HG03565 (cell line): ENCODE measurements around the gene DNLZ.

ENCODE experiments used
- ATAC-seq: cut with Tn5 transposase; IDR thresholded peaks from one replicate; pipeline ENCODE4 v1.9.1; 2021; ENCODE audit warnings: mild to moderate bottlenecking, moderate library complexity; ENCODE audit not compliant: unreplicated experiment

DNLZ gene

DNA sequence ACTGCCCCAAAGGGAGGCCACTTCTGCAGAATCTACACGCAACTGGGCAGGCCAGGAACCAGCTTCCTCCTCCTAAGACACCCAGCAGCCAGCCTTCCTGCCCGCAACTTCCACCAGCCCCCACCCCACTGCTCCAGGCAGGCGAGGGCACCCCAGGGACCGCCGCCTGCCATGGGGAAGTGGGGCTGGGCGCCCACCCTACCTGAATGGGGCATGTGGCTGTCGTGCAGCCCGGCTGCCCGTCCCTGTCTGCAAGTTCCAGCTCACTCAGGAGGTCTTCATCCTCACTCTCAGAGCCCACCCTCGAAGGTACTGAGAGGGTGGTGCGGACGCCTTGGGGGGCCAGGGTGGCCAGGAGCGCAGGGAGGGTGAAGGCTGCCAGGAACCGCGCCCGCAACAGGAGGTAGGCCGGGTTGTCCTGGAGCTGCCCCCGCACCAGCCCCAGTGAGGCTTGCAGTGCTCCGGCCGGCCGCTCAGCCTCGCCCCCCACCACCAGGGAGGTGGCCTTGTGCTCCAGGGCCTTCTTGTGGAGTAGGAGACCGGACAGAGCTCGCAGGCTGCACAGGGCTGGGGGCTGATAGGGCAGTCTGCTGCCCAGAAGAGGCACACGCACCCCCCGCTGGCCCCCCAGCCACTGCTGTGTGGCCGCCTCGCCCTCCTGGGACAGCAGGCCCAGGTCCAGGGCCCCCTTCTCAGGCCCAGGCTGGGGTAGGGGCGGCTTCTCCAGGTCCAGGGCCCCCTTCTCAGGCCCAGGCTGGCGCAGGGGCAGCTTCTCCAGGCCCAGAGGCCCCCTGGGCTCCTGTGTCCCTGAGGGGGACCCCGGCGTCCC lies 14.0 kb upstream of the DNLZ start:
- no peak for ATAC-seq

DNA sequence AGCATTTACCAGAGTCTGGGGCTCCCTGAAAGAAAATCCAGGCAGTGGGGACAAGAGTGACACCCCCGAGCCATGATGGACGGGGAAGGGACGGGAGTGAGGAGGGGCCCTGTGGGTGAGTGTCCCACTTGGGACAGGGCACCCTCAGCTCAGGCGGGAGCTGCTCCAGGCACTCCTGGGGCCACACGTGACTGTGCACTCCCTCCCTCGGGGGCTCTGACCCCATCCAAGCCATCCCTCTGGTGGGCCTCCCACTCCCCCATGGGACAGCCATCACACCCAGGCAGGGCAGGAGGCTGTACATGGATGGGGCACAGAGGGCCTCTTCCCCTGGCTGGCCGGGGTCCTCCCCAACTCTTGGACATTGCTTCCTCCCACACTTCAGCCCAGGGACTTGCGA lies 12.9 kb upstream of the DNLZ start:
- no peak for ATAC-seq

DNA sequence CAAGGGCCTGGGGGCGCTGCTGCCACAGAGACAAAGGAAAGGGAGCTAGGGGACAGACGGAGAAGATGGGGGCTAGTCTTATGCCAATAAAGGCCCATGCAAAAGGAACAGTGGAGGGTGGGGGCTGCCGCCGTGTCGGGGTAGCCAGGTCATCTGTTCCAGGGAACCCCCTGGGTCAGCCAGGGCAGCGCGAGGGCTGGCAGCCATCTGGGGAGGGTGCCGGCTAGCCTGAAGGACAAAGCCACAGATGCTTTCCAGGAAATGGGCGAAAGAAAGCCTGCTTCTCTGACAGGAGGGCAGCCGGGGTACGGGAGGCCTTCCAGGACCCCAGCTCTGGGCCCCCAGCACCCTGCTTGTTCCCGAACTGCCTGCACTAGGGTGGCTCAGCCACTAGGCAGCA lies 11.6 kb upstream of the DNLZ start:
- ATAC-seq: no peak

DNA sequence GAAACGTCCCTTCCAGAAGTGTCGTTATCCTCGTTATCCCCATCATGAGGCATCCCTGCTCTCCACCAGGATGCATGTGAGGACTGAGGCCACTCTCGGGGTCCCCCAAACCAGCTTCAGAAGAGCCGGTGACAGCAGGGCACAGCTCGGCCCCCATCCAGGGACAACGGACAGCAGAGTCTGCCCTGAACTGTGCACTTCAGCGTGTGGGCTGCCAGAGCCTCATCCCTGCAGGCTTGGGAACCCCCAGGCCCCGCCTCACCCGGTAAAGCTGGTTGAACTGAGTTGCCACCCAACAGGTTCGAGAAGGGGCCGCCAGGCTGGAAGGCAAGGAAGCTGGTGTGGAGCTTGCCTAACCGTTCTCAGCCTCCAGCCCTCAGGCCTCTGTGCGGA lies 10.6 kb upstream of the DNLZ start:
- ATAC-seq: no peak

DNA sequence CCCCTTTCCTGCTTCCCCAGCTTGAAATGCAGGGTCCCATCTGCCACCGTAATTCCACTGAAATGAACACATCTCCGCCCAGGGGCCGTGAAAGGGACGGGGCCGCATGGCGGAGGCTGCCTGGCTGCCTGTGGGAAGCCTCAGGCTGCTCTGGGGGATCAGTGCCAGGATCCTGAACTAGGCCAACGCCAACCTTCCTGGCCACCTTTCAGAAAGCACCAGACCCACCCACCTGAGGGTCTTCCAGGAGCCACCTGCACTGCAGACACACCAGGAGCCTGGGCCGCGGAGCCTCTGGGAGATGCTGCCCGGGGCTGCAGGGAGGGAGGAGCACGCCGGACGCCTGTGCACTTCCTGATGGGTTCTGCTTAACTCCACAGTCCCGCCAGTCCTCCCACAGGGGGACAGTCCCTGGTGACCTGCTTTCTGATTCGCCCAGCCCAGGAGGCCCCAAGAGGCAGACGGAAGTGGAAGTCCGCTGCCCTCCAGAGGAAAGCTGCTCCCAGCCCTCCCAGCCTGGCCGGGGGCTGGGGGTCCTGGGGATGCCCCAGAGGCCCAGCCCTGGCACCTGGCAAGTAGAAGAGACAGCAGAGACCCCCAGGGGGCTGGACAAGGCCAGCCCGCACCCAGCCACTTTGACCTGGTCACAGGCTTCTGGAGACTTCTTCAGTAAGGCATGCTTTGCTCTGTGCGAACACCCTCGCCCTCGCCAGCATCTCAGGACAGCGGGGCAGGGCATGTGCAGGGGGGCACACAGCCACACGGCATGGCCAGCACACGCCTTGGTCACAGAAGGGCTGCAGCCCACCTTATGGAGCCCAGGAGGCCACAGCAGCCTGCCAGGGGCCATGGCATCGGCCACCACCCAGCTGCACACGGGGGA lies 10.0 kb upstream of the DNLZ start, which contains the start of gene CARD9:
Gene CARD9, minus strand, starts transcription at position 370 of the 883 bp plus-strand sequence. CDS start 1,591 bp downstream, outside the sequence.
- no peak for ATAC-seq

DNA sequence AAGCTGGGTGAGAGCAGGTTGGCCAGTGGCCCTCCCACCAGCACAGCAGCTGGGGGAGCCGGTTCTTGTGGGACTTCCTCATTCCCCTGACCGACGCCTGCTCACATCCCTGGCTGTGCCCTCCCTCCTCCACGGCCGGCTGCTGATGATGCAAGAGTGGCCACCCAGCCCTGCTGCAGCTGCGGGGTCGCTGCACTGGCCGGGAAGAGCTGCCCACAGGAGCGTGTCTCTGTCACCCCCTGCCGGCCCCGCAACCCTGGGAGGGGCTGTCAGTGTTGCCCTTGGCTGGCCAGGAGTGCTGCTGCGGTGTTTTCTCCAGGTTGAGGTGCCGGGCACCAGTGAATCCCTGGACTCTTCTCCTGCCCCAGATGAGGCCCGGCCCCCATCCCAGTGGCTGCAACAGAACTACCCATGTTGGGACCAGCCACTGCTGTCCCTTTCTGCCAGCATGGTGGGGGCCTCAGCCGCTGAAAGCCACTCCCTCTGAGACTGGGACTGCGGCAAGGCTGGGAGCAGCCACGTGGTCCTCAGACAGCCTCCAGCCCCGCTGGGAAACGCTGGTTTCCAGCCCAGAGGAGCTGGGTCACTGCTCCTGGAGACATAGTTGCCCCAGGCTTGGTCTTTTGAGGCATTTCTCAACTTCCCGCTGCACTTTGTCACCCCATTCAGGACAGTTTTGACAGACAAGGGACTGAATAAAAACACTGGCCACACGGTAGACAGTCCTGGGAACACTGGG lies 9.2 kb upstream of the DNLZ start:
- ATAC-seq: no peak

DNA sequence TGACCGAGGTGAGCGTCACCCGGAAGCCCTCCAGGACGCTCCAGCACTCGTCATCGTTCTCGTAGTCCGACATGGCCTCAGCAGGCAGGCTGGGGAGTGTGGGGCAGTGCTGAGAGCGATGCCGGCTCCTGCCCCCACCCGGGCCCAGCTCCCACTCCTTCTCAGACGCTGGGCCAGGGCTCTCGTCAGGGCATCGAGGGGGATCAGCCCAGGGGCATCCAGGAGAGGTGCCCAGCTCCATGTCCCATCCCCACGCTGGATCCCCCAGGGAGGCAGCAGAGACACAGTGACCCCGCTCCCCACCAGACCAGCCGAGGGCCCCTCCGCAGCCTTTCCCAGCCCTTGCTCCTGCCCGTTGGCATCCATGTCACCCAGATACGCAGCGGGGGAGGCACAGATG lies 8.5 kb upstream of the DNLZ start:
- ATAC-seq: no peak

DNA sequence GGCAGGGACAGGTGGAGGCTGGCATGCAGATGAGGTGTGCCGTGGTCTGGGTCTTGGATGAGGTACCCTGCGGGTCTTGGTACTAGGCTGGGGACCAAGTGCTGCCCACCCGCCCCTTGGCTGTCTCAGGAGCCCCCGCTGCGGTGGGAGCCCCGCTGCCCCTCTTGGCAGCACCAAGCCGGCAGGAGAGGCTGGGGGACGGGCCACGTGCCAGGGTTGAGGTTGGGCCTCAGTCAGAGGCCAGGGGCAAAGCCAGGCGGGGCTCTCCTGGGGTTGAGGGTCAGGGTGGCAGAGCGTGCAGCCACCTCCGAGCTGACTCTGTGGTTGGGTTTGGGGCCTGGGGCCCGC lies 8.0 kb upstream of the DNLZ start:
- ATAC-seq: no peak

DNA sequence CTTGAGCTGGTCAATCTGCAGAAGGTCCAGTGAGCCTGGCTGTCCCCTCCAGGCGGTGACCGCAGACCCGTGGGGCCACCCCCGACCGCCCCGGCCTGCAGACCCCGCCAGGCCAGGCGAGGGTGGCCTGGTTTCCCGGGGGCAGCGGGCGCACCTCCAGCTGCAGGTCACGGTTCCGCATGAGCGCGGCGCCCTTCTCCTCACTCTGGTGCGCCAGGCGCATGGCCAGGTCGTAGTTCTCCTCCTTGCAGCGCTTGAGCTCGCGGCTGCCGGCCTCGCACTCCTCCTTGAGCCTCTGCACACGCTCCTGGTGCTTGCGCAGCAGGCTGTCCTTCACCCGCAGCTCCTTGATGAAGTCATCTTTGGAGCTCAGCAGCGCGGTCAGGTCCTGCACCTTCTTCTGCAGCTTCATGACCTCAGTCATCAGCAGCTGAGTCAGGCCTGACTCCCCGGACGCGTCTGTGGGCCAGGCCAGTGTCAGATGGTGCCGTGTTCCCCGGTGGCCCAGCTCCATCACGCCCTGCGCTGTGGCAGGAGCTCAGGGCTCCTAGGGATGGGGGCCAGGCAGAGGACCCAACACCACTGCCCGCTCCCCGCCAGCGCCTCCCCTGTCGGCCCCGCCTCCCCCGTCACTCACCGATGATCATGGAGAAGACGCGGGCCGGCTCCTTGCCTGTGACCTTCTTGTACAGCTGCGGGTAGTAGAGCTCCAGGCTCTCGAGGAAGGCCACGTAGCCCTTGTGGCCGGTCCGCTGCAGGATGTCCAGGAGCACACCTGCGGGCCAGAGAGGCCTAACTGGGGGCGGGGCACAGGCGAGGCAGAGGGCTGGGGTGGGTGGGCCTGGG lies 7.4 kb upstream of the DNLZ start:
- ATAC-seq: no peak

DNA sequence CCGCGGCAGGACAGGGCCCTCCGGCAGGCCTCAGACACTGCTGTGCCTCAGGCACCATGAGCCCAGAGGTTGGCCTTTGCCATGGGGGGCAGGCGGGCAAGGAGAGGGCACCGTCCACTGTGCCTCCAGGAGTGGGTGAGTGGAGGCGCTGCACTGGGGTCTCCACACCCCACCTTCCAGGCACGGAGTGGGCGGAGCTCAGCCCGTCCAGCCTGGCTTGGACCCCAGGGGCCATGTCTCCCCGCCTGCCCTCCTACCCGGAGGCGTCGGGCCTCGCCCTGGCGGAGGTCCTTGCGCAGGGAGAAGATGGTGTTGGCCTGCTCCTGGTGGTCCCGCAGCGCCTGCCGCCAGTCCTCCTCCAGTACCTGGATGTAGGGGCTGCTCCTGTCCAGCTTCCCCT lies 6.5 kb upstream of the DNLZ start:
- ATAC-seq: no peak

DNA sequence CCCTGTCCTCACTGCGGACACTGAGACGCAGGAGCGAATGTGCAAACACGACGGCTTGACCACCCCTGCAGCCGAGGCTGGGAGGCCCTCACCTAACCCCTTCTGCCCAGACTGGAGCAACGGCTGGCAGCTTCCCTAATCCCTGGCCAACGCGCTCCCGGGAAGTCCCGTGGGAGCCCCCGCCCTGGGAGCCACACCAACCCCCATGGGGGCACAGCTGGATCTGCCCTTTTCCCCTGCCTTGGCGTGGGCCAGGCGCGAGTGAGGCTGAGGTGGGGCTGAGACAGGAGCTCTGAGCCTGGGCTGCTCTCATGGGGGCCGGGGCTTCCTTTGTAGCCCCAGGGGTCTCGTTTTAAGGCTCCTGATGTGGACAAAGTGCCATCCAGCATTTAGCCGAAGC lies 4.6 kb upstream of the DNLZ start:
- ATAC-seq: no peak

DNA sequence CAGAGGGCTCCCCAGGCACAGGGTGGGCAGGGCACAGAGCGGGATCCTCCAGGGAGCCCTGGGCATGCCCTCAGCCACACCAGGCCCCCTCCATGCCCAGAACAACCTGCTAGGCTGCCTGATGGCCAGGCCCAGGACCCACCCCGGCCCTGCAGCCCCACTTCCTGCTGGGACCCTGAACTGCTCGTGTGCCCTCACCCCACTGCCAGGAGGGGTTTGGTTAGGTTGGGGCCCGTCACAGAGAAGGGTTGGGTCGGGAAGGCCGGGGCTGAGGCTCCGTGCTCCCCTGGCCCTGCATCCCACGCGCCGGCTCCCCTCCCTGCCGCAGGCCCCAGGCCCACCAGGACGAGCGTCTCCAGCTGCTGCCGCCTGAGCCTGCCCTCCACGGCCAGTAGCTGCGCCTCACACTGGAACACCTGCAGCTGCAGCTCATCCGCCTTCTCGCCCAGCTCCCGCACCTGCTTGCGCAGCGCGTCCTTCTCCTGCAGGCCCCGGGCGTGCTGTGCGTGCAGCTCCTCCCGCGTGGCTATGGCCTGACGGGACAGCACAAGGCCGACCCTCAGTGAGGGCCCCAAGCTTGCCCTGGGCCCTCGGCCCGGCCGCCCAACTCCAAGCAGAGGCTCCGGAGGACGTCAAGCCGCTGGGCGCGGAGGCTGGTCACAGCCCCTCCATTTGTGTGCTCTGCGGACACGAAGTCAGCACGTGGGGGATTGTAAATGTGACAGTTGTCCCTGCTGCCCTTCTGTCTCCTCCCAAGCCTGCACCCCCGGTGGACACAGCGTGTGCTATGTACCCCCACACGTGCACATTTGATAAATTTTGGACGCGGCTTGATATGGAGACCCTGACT lies 4.0 kb upstream of the DNLZ start:
- no peak for ATAC-seq

DNA sequence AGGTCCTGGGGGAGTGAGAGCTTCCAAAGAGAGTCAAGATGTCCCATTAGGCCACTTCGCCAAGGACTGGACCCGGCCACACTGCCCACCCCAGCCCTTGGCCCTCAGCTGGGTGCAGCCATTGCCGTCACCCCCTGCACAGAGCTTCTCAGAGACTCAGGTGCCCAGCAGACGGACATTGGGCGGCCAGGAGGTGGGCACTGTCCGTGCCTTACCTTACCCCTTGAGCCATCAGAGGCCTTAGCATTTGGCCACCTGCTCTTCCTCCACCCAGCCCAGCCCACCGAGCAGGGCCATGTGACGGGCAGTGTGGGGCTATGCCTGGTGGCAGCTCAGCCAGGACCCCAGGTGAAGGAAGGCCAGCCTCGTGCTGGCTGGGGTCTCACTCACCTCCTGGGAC lies 3.3 kb upstream of the DNLZ start:
- no peak for ATAC-seq

DNA sequence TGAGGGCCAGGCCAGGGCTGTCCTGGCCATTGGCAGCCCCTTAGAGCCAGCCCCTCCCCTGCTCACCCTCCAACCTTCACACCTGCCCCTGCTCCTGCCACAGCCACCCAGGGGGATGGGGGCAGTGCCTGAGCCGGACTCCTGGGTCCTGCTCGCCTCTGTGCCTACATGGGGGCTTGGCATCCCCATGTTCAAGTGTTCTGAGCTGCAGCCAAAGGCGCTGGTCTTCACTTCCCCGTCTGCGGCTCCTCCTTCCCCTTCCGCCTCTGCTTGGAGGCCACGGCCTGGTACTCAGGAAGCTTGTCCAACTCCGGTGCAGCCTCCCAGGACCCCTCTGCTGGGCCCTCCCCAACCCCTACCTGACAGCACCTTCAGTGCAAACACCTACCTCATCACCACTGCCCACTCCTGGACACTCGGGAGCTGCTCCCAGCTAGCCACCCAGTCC lies 2.3 kb upstream of the DNLZ start:
- ATAC-seq: no peak

DNA sequence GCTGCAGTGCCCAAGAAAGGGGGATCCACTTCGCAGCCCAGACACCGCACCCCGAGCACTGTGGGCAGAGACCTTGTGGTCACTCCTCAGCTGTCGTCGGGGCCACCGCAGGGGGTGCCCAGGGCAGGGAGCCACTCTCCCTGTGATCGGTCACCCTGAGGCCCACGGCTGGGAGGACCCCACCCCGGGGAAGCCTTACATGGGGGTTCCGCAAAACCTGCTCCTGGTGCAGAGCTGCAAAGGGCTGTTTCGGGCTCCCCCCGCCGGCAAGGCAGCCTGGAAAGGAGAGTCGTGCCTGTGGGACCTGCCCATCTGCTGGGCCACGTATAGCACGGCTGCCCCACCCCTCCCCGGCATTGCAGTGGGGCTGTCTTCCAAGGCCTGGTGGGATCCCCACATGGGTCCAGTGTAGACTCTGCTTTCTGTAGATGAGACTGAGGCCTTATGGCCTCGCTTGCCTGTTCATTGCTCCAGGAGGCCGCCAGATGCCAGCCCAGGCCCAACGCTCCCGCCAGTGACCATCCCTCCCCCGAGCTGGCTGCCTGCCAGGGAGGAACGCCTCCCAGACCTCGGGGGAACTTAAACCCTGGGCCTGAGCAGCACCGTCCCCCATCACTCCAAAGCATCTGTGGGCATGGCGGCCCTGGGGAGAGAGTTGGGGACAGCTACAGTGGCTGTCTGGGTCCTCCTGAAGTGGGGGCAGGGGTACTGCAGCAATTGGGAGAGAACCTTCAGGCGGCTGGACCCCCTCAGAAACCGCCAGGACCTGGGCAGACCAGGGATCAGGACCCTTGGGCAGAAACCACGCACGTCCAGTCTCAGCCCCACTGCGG lies 1.6 kb upstream of the DNLZ start:
- ATAC-seq: no peak

DNA sequence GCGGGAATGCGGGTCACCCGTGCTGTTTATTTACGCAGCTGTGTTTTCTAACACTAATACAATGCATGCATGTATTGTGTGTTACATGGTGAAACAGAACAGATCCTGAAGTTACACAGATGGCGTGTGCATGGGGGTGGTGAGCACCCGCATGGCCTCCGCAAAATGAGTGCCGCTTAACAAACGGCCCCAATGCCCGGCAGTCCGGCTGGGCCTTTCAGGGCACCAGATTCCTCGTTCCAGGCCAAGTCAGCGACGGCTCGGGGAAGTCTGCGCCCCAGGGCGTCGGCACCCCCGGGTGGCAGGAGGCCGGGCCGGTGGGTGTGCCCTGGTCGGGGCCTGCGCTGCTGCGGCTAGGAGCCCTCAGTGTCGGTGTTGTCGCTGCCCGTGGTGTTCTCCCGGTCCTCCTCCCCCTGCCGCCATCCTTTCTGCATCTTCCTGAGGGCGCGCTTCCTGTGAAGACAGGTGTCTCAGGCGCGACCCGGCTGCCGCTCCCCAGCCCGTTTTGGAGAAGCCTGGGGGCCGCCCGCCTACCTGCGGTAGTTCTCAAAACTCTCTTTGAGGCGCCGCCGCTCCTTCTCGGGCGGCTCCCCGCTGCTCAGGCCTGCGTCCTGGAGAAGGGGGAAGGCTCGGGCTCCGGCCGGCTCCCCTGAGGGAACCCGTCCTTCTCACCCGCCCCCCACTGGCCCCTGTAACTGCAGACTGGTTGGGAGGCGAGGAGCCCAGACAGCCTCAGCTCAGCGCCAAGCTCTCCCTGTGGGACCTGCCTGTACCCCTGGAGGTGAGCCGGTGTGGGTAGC lies 605 bp upstream of the DNLZ start:
- no peak for ATAC-seq

DNA sequence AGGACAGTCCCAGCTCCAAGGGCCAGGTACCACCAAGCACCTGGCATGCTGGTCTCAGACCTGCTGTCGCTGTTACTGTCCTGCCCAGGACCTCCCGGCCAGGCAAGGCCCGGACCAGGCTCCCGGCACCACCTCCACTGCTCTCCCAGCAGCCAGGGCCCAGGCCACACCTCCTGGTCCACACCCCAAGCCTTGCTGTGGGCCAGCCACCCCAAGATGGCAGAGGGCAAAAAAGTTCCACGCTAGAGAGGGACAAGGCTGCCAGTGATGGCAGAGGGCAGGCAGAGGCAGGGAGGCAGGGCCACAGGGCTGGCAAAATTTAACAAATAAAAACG lies 1.1 kb downstream of the DNLZ start:
- no peak for ATAC-seq
